ENCODE data around the gene LDB2. TPM values are rescaled to one million over a fixed set of nuclear protein-coding genes. Genes with fewer than 3 reads are reported as not detected.
"Not testable (repeated sequence)": the region's sequence is repeated elsewhere in the genome, so short reads cannot be mapped to it uniquely, and the experiment has no call there.

The LDB2 gene
- total RNA-seq, 1 experiment from 2014 or later = not detected

DNA sequence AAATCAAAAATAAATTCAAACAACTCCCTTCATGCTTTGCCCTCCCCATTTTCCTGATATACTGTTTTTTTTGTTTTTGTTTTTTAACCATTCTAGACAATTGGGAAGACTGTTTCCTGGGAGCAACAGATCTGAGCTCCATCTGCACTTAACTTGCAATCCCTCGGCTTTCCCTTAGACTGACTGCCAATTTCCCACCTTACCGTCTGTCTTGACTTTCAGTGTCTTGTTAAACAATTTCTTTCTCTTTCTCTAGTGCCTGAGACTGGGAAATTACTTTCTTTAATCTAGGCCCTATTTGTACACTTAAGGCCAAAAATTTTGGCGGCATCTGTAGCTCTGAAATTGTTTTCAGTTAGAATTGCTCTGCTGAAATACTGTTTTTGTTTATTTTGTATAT lies 326.3 kb downstream of the LDB2 start:
- no TSS peak for BruUV-seq (replicated peaks)
- intact Hi-C loops (cut with micrococcal nuclease; ENCODE audit: unreplicated experiment) = no loop called here
- no peaks in the 10 kb centered on the region for H3K4me1 ChIP-seq (replicated peaks; ENCODE audit: insufficient read depth)
- H4K20me1 ChIP-seq (ENCODE audit: insufficient read depth) = no peaks in the 10 kb centered on the region
- no peaks in the 10 kb centered on the region for H3K36me3 ChIP-seq (ENCODE audit: low read depth)
- H3K9me2 ChIP-seq (ENCODE audit: insufficient read depth) = no peaks in the 10 kb centered on the region
- no peak overlapping the region for H3K4me3 ChIP-seq
- ChIA-PET POLR2A (ENCODE audit: unreplicated experiment) (no interaction called here), CTCF (no interaction called here)
- H3K4me2 ChIP-seq = no peak overlapping the region
- H3K9me3 ChIP-seq (ENCODE audit: insufficient read depth, low read depth) = no peaks in the 10 kb centered on the region
- H3K27me3 ChIP-seq (ENCODE audit: insufficient read depth, low read depth) = peaks cover 12% of the 10 kb centered on the region; the same call in 1 of the 2 replicates
- no peaks in the 10 kb centered on the region for H3K79me2 ChIP-seq (ENCODE audit: low read depth)
- H2AFZ ChIP-seq = no peak overlapping the region
- no peak for TF ChIP-seq EZH2 (IDR thresholded peaks at IDR 0.05; ENCODE audit: low read depth)
- TF ChIP-seq, protein P1, sequence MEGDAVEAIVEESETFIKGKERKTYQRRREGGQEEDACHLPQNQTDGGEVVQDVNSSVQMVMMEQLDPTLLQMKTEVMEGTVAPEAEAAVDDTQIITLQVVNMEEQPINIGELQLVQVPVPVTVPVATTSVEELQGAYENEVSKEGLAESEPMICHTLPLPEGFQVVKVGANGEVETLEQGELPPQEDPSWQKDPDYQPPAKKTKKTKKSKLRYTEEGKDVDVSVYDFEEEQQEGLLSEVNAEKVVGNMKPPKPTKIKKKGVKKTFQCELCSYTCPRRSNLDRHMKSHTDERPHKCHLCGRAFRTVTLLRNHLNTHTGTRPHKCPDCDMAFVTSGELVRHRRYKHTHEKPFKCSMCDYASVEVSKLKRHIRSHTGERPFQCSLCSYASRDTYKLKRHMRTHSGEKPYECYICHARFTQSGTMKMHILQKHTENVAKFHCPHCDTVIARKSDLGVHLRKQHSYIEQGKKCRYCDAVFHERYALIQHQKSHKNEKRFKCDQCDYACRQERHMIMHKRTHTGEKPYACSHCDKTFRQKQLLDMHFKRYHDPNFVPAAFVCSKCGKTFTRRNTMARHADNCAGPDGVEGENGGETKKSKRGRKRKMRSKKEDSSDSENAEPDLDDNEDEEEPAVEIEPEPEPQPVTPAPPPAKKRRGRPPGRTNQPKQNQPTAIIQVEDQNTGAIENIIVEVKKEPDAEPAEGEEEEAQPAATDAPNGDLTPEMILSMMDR (conservative IDR thresholded peaks at IDR 0.05) = no peak
- no peaks in the 10 kb centered on the region for H3F3A ChIP-seq (ENCODE audit: insufficient read depth, low read depth)
- no peak overlapping the region for H3K27ac ChIP-seq
- DNase-seq = no peak

DNA sequence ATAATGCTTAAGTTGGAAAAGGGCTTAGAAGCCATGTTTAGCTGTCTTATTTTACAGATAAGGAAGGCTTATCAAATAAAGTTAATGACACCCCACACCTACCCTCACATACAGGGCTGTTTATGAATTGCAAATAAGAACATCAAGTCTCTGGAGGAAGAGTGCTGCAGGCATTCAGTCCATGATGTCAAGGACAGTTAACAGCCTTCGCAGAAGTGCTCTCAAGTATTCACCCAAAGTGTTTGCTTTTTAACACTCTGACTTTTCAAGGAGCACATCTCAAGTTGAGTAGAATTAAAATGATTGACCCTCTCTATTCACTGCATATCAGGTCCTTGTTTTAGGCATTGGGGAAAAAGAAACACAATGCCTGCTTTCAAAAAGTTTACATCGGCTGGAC lies 328.7 kb downstream of the LDB2 start:
- ChIA-PET POLR2A (ENCODE audit: unreplicated experiment) (no interaction called here), CTCF (no interaction called here)
- H3K27me3 ChIP-seq (ENCODE audit: insufficient read depth, low read depth) = peaks cover 11% of the 10 kb centered on the region; the same call in 1 of the 2 replicates
- H3K79me2 ChIP-seq (ENCODE audit: low read depth) = no peaks in the 10 kb centered on the region
- no peaks in the 10 kb centered on the region for H3K36me3 ChIP-seq (ENCODE audit: low read depth)
- H4K20me1 ChIP-seq (ENCODE audit: insufficient read depth) = no peaks in the 10 kb centered on the region
- TF ChIP-seq, protein P1 (conservative IDR thresholded peaks at IDR 0.05) = no peak
- no peak for TF ChIP-seq EZH2 (IDR thresholded peaks at IDR 0.05; ENCODE audit: low read depth)
- no peak overlapping the region for H2AFZ ChIP-seq
- H3F3A ChIP-seq (ENCODE audit: insufficient read depth, low read depth) = no peaks in the 10 kb centered on the region
- no peak for DNase-seq
- no peaks in the 10 kb centered on the region for H3K9me3 ChIP-seq (ENCODE audit: insufficient read depth, low read depth)
- intact Hi-C loops (cut with micrococcal nuclease; ENCODE audit: unreplicated experiment) = no loop called here
- BruUV-seq (replicated peaks) = no TSS peak
- H3K27ac ChIP-seq = no peak overlapping the region
- H3K4me3 ChIP-seq = no peak overlapping the region
- H3K4me2 ChIP-seq = no peak overlapping the region
- H3K4me1 ChIP-seq (replicated peaks; ENCODE audit: insufficient read depth) = no peaks in the 10 kb centered on the region
- H3K9me2 ChIP-seq (ENCODE audit: insufficient read depth) = no peaks in the 10 kb centered on the region

DNA sequence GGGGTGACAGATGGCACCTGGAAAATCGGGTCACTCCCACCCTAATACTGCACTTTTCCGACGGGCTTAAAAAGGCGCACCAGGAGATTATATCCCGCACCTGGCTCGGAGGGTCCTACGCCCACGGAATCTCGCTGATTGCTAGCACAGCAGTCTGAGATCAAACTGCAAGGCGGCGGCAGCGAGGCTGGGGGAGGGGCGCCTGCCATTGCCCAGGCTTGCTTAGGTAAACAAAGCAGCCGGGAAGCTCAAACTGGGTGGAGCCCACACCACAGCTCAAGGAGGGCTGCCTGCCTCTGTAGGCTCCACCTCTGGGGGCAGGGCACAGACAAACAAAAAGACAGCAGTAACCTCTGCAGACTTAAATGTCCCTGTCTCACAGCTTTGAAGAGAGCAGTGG lies 341.1 kb downstream of the LDB2 start:
- BruUV-seq (replicated peaks); H3K9me2 ChIP-seq (ENCODE audit: insufficient read depth); POLR2A ChIA-PET (ENCODE audit: unreplicated experiment); intact Hi-C loops (cut with micrococcal nuclease; ENCODE audit: unreplicated experiment); H3K36me3 ChIP-seq (ENCODE audit: low read depth); H2AFZ ChIP-seq; CTCF ChIA-PET; H3K4me3 ChIP-seq; H3K27me3 ChIP-seq (ENCODE audit: insufficient read depth, low read depth); H3K4me2 ChIP-seq; H3K9me3 ChIP-seq (ENCODE audit: insufficient read depth, low read depth); H3K4me1 ChIP-seq (replicated peaks; ENCODE audit: insufficient read depth); DNase-seq; H3K27ac ChIP-seq; H4K20me1 ChIP-seq (ENCODE audit: insufficient read depth); H3K79me2 ChIP-seq (ENCODE audit: low read depth); H3F3A ChIP-seq (ENCODE audit: insufficient read depth, low read depth): not testable (repeated sequence)

DNA sequence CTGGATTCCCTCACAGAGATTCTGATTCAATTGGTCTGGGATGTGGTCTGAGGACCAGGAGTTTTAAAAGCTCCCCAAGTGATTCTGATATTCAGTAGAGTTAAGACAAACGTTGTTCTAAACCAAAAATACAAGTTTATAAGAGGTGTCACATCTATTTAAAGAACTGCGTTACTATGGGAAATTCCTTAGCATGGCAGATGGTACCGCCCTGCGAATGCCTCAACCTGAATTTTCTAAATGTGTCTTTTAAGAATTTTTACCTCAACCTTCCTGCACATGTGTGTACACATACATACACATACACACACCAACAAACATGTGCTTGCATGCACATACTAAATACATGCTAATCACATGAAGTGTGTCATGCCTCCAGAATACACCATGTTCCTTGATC lies 343.3 kb downstream of the LDB2 start:
- no TSS peak for BruUV-seq (replicated peaks)
- POLR2A ChIA-PET (ENCODE audit: unreplicated experiment) = no interaction called here
- H3K27ac ChIP-seq = no peak overlapping the region
- H3K4me3 ChIP-seq = no peak overlapping the region
- TF ChIP-seq EZH2 (IDR thresholded peaks at IDR 0.05; ENCODE audit: low read depth) = no peak
- TF ChIP-seq, protein P1 (conservative IDR thresholded peaks at IDR 0.05) = no peak
- no peak for DNase-seq
- no peaks in the 10 kb centered on the region for H3K27me3 ChIP-seq (ENCODE audit: insufficient read depth, low read depth)
- H4K20me1 ChIP-seq (ENCODE audit: insufficient read depth) = no peaks in the 10 kb centered on the region
- H3K9me2 ChIP-seq (ENCODE audit: insufficient read depth) = no peaks in the 10 kb centered on the region
- intact Hi-C loops (cut with micrococcal nuclease; ENCODE audit: unreplicated experiment) = no loop called here
- no peak overlapping the region for H2AFZ ChIP-seq
- CTCF ChIA-PET = no interaction called here
- H3K79me2 ChIP-seq (ENCODE audit: low read depth) = no peaks in the 10 kb centered on the region
- no peaks in the 10 kb centered on the region for H3K4me1 ChIP-seq (replicated peaks; ENCODE audit: insufficient read depth)
- no peaks in the 10 kb centered on the region for H3K36me3 ChIP-seq (ENCODE audit: low read depth)
- no peaks in the 10 kb centered on the region for H3F3A ChIP-seq (ENCODE audit: insufficient read depth, low read depth)
- H3K4me2 ChIP-seq = no peak overlapping the region
- no peaks in the 10 kb centered on the region for H3K9me3 ChIP-seq (ENCODE audit: insufficient read depth, low read depth)
